Measurements from ENCODE around the gene RRBP1.

GRCh38 chr20:17696287-17696686 lies 14.2 kb upstream of the RRBP1 start:
- TF ChIP-seq CEBPB (IDR thresholded peaks at IDR 0.05; ENCODE audit: low read depth, low read length) (no peak), POLR2A (IDR thresholded peaks at IDR 0.05; ENCODE audit: low read depth, low read length) (no peak), CTCF (conservative IDR thresholded peaks at IDR 0.05; ENCODE audit: low read depth, low read length) (no peak)
- TF ChIP-seq, protein P1, sequence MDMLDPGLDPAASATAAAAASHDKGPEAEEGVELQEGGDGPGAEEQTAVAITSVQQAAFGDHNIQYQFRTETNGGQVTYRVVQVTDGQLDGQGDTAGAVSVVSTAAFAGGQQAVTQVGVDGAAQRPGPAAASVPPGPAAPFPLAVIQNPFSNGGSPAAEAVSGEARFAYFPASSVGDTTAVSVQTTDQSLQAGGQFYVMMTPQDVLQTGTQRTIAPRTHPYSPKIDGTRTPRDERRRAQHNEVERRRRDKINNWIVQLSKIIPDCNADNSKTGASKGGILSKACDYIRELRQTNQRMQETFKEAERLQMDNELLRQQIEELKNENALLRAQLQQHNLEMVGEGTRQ (IDR thresholded peaks at IDR 0.05; ENCODE audit: low read depth, low read length) = no peak
